Measurements from ENCODE around the gene BCAS1.

The BCAS1 gene

DNA sequence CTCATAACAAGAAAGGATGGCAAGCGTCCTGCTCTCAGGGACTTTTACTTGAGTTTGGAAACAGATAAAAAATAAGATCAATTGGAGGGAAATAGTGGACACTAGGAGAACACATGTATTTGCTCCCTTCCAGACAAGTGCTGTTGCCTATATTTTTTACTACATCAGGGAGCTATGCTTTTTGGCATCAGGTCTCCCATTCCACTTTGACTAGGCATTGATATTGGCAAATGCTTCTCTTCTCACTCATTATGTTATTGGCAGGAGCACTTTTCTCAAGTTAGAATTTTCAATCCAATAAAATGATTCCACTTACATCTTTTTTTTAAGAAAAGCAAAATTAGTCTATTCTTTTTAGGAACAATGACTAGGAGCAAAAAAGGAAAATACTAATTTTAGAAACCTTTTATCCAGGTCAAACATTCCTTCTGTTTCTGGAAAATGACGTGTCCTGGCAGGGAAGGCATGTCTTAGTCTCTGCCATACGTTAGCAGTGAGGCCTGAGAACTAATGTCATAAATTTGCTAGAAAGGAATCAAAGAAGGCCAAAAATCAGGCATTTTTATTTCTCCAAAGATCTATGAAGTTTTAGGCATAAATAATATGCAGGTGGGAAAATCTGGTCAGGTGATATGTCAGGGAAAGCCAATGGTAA lies 21.4 kb downstream of the BCAS1 start:
- no peak for DNase-seq (ENCODE audit: low read depth in 2 of 2)

GRCh38 chr20:54048481-54048880 lies 21.9 kb downstream of the BCAS1 start:
- DNase-seq (ENCODE audit: low read depth in 2 of 2) = no peak

- no peak for DNase-seq (ENCODE audit: low read depth in 2 of 2)
These were observed 22.7 kb downstream of the BCAS1 start for GRCh38 chr20:54047720-54048119.

- DNase-seq (ENCODE audit: low read depth in 2 of 2) = no peak
These were observed 23.3 kb downstream of the BCAS1 start for GRCh38 chr20:54047048-54047447.

DNA sequence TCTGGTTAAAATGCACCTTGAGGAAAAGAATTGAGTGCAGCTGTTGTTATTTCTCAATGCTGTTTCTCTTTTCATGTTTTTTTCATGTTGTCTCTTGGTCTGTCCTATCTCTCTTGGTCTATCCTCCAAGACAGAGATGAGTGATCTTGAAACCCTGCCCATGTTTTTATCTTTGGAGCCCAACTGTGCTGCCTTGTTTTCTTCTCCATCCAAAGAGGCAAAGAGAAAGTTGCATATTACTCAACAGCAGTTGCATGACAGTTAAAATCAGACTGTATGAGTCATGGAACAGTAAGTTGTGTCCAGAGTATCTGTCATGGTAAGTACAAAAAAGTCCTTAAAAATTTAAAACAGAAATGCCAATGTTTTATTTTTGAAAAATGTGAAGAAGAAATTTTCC lies 26.2 kb downstream of the BCAS1 start:
- peak; percentile 84 to 85 for DNase-seq (ENCODE audit: low read depth in 2 of 2)

DNA sequence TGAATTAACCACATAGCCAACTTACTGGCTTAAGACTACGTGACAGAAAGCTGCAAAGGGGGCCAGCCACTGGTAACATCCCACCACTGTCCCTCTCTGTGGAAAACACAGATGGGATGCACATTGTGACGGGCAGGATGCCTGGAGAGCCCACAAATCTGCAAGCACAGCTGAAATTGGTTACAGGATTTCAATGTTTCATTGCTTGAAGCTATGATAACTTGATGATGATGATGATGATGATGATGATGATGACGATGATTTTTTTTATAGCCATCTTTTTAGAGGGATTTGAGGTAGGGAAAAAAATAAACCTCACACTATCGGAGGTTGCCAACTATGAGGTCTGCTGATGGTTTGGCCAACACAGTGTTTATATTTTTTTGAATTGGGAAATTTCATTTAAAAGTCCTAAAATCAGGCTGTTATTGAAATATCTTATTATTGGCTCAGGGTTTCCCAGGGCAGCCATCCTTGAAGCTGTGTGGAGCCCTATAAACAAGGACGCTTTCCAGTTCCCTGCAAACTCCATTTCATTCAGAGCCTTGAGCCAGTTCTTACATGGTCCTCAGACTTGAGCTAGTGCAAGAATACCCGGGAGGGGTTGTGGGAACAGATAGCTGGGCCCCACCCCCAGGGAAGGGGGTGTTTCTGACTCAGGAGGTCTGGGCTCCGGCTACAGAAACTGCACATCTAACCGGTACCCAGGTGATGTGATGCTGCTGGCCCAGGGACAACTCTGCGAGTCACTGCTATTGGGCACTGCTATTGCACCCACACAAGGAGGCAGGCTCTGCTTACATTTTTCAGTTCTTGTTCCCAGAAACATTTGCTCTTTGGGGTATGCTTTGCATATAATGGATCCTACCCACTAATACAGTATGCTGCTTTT lies 27.1 kb downstream of the BCAS1 start:
- DNase-seq (ENCODE audit: low read depth in 2 of 2) = peak; percentile 82

GRCh38 chr20:54042021-54042420 lies 28.4 kb downstream of the BCAS1 start:
- DNase-seq (ENCODE audit: low read depth in 2 of 2) = no peak

DNA sequence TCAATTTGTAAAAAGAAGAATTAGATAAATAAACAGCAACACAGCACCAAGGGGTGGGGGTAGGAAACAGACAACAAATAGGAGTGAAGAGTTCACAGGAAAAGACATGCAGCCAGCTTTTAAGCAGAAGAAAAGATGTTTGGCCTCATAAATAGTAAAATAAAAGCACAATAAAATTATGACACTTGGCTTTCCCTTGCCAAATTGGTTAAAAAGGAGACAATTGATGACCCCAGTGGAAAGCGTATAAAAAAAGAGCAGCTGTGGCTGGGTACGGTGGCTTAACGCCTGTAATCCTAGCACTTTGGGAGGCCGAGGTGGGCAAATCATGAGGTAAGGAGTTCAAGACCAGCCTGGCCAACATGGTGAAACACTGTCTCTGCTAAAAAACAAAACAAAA lies 29.1 kb downstream of the BCAS1 start:
- no peak for DNase-seq (ENCODE audit: low read depth in 2 of 2)

- DNase-seq (ENCODE audit: low read depth in 2 of 2) = no peak
These were observed 29.9 kb downstream of the BCAS1 start for GRCh38 chr20:54040531-54040930.

DNA sequence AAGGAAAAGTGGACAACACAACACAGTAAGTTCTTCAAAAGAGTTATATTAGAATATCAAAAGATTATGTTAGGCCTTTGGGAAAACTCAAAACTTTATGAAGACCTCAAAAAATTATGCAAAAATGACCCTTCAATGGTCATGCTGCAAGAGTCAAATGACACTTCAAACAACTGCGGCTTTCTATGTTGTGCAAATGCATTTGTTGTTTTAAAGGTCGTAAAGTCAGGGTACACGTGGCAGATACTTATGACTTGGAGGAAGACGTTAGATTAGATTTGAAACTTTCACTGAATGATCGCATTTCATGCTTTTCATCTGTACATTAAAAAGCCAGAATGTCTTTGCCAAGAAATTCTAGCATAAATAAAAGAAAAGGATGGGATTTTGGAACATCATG lies 31.4 kb downstream of the BCAS1 start:
- DNase-seq (ENCODE audit: low read depth in 2 of 2) = no peak

DNA sequence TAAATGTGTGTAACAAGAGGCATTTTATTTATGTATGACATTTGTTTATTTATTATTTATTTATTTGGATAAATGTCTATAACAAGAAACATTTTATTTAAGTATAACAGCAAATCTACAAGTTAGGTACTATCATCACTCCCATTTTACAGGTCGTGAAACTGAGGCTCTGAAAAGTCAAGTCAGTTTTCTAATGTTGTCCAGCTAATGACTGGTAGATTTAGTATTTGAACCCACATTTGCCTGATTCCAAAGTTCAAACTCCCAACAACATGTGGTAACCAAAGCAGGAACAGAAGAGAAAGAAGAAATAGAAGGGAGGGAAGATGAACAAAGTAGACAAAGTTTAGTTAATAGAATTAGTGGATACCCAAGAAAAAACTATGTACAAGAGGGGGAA lies 32.9 kb downstream of the BCAS1 start:
- no peak for DNase-seq (ENCODE audit: low read depth in 2 of 2)

GRCh38 chr20:54029643-54030042 lies 40.8 kb downstream of the BCAS1 start:
- DNase-seq (ENCODE audit: low read depth in 2 of 2) = no peak

DNA sequence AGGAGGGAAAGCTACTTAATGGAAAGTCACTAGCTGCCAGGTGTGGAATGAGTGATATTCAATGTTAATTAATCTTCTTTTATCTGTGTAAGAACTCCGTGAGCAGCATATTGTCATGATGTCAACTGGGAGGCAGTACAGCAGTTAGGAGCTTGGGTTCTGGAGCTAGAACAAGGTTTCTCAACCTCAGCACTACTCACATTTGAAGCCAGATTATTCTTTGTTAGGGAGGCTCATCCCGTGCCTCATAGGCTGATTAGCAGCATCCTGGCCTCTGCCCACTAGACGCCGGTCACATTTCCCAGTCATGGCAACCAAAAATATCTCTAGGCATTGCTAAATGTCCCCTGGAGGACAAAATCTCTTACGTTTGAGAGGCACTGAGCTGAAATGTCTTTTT lies 41.2 kb downstream of the BCAS1 start:
- DNase-seq (ENCODE audit: low read depth in 2 of 2) = no peak

DNA sequence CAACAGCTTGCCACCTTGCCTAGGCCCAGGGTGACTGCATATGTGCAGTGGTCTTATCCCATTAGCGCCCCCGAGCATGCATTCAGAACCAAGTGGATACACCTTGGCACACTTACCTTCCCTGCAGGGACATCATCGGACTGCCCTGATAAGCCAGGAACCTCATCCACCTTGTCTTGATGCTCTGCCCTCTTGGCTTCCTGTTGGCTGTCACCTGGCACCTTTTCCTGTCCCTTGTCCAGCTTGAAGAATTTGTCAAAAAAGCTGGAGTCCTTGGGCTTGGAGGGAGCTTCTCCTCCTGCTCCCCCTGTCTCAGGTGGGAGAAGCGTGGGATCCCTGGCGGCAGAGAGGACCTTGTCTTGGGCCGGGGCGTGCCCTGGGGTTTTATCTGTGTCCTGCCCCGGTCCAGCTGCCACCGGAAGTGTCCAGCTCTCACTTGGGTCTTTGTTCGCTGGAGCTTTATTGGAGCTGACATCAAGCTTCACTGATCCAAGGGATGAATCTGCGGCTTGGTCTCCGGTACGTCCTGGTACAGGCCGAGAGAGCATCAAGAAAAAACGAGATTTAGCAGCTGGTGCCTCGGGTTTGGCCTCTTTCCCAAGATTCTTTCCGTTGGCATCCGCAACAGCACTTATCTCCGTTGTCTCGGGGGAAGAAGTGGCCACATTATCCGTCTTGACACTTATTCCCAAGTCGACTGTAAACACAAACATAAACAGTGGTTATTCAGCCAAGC lies 42.0 kb downstream of the BCAS1 start:
- DNase-seq (ENCODE audit: low read depth in 2 of 2) = no peak

DNA sequence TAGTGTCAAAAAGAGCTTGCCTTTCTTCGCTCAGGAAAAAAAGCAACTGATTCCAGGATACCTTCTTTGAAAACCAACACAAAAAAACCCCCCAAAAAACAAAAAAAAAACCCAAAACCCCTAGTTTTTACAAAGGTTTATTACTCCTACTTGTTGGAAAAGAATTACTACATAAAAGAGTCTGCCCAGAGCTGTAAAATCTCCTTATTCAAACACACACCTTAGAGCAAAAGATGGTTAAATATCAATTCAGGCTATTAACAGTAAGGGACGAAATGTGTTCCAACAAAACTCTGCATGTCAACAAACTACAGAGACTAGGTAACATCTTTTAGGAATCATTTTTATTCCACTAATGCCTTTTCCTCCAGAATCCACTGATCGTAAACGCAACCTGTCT lies 42.7 kb downstream of the BCAS1 start:
- no peak for DNase-seq (ENCODE audit: low read depth in 2 of 2)

- no peak for DNase-seq (ENCODE audit: low read depth in 2 of 2)
These were observed 43.9 kb downstream of the BCAS1 start for GRCh38 chr20:54026295-54027064.

DNA sequence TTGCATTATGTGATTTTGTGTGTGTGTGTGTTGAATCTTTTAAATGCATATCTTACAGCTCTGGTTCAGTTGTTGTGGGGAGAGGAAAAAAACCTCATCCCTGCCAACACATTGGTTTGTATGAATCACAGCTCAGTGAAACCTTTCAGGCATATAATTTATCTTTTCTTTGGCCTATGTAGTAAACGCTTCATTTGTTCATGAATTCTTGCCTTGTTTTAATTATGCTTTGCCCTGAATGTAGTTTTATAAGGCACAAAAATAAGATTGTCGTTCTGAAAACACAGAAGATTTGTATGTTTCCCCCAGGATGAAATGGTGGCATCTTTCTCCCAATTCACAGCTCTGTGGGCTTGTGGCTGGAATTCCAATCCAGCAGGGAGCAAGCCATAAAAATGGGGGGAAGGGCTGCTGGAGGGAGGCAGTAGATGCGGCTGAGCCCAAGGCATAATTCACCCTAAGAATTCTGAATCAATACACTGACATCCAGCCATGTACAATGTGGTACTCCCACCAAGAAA lies 45.1 kb downstream of the BCAS1 start:
- DNase-seq (ENCODE audit: low read depth in 2 of 2) = peak; percentile 93 to 94

- DNase-seq (ENCODE audit: low read depth in 2 of 2) = no peak
These were observed 47.0 kb downstream of the BCAS1 start for GRCh38 chr20:54023406-54023805.

- no peak for DNase-seq (ENCODE audit: low read depth in 2 of 2)
These were observed 48.8 kb downstream of the BCAS1 start for GRCh38 chr20:54021446-54022235.

DNA sequence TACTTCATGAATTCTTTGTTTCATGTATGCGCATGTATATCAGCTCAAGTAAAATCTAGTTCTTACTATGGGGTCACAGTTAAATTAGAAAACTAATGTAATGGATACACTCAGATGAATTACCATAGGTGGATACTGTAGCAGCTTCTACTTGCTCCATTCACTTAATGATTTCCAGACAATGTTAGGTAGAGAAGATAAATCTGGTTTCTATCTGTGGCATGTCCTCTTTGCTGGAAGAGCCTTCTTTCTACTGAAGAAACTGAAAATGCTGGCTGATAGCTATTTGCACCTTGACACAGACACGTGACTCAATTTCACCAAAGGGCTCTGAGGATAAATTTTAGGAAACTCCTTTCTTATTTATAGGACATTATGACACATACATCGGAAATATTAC lies 49.5 kb downstream of the BCAS1 start:
- DNase-seq (ENCODE audit: low read depth in 2 of 2) = no peak

DNA sequence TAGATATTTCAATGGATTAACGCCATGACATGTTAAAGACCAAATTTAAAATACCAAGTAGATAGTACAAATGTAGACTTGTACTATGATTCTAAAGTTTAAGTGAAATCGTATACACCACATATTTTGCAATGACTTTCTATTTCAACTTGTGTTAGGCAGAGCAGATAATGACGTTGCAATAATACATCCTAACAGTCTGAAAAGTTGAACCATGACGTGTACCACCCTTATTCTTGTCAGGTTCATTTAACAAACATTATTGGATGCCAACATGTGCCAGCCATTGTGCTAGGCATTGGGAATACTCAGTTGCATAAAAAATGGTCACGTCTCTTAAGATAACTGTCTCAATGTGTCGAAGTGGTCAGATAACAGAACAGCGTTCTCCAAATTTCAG lies 50.0 kb downstream of the BCAS1 start:
- DNase-seq (ENCODE audit: low read depth in 2 of 2) = no peak

Measured in fibroblast of skin of left quadriceps (primary cell).